SK-N-MC (cell line): ENCODE data around the gene TP53I11.

Experiments
- FOXP2 ChIP-seq: optimal IDR thresholded peaks from 2 replicates; pipeline ENCODE3; 2011; ENCODE audit warnings: mild to moderate bottlenecking, moderate library complexity; ENCODE audit not compliant: insufficient read depth; ENCODE audit errors: extremely low read length, control extremely low read depth
- POLR2AphosphoS5 ChIP-seq: IDR thresholded peaks from 2 replicates; pipeline ENCODE4 v1.6.1; 2012; ENCODE audit warnings: mild to moderate bottlenecking, low read depth, low read length, borderline replicate concordance

- TF ChIP-seq POLR2AphosphoS5 (no peak), FOXP2 (no peak)
Observed at GRCh38 chr11:44903035-44903434, 47.6 kb downstream of the TP53I11 start.
